22Rv1 (cell line): Measurements from ENCODE around the gene ZMYM2.

Source experiments
- ZFX ChIP-seq: fragments of 450-650 bp; IDR thresholded peaks from 2 replicates; pipeline ENCODE4 v1.6.1; 2017; ENCODE audit warnings: antibody characterized with exemption, borderline replicate concordance
- TF ChIP-seq, protein P1 (sequence below): fragments of 450-650 bp; IDR thresholded peaks from 2 replicates; pipeline ENCODE4 v1.5.1; 2017; ENCODE audit warnings: mild to moderate bottlenecking

DNA sequence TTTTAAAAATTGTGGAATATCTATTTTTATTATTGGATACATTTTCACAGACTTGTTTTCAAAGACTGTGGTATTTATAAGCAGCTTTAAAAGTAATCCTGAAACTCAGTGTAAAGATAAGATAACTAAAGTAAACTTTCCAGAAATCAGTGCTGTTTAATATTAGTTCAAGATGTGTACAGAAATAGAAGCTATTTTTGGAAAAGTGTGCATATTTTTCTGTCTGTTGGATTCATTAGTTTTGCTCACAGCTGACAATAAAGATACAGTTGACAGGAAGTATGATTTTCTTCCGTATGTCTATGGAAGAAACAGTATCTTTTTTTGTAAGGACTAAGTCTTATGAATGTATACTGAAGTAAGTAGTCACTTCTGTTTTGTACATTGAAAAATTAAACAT, 116.4 kb downstream of the ZMYM2 start:
- TF ChIP-seq, protein P1, sequence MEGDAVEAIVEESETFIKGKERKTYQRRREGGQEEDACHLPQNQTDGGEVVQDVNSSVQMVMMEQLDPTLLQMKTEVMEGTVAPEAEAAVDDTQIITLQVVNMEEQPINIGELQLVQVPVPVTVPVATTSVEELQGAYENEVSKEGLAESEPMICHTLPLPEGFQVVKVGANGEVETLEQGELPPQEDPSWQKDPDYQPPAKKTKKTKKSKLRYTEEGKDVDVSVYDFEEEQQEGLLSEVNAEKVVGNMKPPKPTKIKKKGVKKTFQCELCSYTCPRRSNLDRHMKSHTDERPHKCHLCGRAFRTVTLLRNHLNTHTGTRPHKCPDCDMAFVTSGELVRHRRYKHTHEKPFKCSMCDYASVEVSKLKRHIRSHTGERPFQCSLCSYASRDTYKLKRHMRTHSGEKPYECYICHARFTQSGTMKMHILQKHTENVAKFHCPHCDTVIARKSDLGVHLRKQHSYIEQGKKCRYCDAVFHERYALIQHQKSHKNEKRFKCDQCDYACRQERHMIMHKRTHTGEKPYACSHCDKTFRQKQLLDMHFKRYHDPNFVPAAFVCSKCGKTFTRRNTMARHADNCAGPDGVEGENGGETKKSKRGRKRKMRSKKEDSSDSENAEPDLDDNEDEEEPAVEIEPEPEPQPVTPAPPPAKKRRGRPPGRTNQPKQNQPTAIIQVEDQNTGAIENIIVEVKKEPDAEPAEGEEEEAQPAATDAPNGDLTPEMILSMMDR, result no peak
- TF ChIP-seq ZFX, result no peak
